ENCODE measurements around the gene LAPTM4A. TPM values are rescaled to one million over a fixed set of nuclear protein-coding genes. Genes with fewer than 3 reads are reported as not detected.
A peak's percentile ranks its signal among the peaks of the same experiment; 100 is the strongest.

The LAPTM4A gene
- total and polyA plus RNA-seq, 5 donors from 2014 or later, result 74.1 to 141 (median 131) TPM

DNA sequence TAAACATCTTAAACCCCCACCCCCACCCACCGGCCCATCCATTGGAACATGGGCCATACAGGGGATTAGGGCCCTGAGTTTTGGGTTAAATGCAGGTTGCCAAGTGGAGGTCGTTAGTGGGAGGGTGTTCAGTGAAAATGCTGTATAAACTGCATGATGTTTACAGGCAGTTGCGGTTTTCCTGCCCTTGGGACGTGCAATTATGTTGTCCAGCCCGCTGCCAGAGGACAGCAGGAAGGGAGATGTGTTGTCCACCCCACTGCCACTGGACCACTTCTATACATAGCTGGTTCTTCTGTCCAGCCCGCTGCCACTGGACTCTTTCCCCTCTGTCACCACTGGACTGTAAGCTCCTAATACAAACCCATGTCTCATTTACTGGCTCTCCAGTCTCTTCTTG lies 2.7 kb upstream of the LAPTM4A start:
- H3K27me3 Mint-ChIP-seq, result peaks cover 43% of the 10 kb centered on the region

DNA sequence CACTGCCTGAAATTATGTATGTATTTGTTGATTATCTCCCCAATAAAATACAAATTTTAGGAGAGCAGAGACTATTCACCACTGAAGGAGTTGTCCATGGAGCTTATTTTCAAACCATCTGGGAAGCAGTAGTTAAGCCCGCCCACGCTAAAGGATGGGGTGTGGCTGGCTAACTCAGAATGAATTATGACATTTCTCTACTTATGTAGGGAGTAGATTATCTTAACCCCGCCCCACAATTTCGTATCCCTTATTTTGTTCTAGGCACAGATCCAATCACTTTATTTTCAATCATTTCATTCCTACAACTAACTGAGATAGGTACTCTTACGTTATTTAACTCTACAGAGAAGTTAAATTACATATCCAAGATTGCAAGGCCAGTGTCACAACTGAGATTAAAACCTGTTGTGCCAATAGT lies 1.4 kb upstream of the LAPTM4A start:
- DNase-seq (no peak), ATAC-seq (ENCODE audit: low read depth in 2 of 2) (no peak)
- H3K27ac Mint-ChIP-seq, result no peak overlapping the region
- no peak overlapping the region for H3K27ac ChIP-seq (ENCODE audit: insufficient read depth, low read length, poor library complexity, severe bottlenecking)
- no peaks in the 10 kb centered on the region for H3K9me3 ChIP-seq (ENCODE audit: control insufficient read depth in 2 of 2, low read length in 2 of 2)
- peaks cover 36% of the 10 kb centered on the region for H3K27me3 Mint-ChIP-seq
- peaks cover 28% of the 10 kb centered on the region for H3K27me3 ChIP-seq (ENCODE audit: control insufficient read depth, insufficient read depth, low read length)
- H3K4me3 ChIP-seq (ENCODE audit: low read depth, low read length), result peak overlapping the region; percentile 94
- no peaks in the 10 kb centered on the region for H3K36me3 ChIP-seq (ENCODE audit: control insufficient read depth, insufficient read depth, low read length)
- peaks cover 0 to 4% (median 0%) of the 10 kb centered on the region in 7 donors for H3K9me3 Mint-ChIP-seq
- H3K4me1 Mint-ChIP-seq, result peaks cover 22 to 27% (median 24%) of the 10 kb centered on the region in 4 donors
- H3K4me1 ChIP-seq (ENCODE audit: control insufficient read depth, insufficient read depth, low read length, poor library complexity, severe bottlenecking), result peaks cover 32% of the 10 kb centered on the region
- H3K36me3 Mint-ChIP-seq, result no peaks in the 10 kb centered on the region
- no peak overlapping the region for H3K4me3 Mint-ChIP-seq

More for the DNA sequence above, 2.7 kb upstream of the LAPTM4A start:
- Histone ChIP-seq H3K4me1 (ENCODE audit: control insufficient read depth, insufficient read depth, low read length, poor library complexity, severe bottlenecking) (peaks cover 20% of the 10 kb centered on the region), H3K9me3 (ENCODE audit: control insufficient read depth in 2 of 2, low read length in 2 of 2) (no peaks in the 10 kb centered on the region), H3K4me3 (ENCODE audit: low read depth, low read length) (no peak overlapping the region), H3K27me3 (ENCODE audit: control insufficient read depth, insufficient read depth, low read length) (peaks cover 33% of the 10 kb centered on the region), H3K27ac (ENCODE audit: insufficient read depth, low read length, poor library complexity, severe bottlenecking) (no peak overlapping the region), H3K36me3 (ENCODE audit: control insufficient read depth, insufficient read depth, low read length) (no peaks in the 10 kb centered on the region)
- H3K4me3 Mint-ChIP-seq, result peak overlapping the region in 2 of 4 donors; percentile 17 to 39
- ATAC-seq (ENCODE audit: low read depth in 2 of 2) (no peak), DNase-seq (no peak)
- H3K4me1 Mint-ChIP-seq, result peaks cover 13 to 15% (median 13%) of the 10 kb centered on the region in 4 donors
- peaks cover 0 to 4% (median 0%) of the 10 kb centered on the region in 7 donors for H3K9me3 Mint-ChIP-seq
- no peak overlapping the region for H3K27ac Mint-ChIP-seq
- H3K36me3 Mint-ChIP-seq, result no peaks in the 10 kb centered on the region

DNA sequence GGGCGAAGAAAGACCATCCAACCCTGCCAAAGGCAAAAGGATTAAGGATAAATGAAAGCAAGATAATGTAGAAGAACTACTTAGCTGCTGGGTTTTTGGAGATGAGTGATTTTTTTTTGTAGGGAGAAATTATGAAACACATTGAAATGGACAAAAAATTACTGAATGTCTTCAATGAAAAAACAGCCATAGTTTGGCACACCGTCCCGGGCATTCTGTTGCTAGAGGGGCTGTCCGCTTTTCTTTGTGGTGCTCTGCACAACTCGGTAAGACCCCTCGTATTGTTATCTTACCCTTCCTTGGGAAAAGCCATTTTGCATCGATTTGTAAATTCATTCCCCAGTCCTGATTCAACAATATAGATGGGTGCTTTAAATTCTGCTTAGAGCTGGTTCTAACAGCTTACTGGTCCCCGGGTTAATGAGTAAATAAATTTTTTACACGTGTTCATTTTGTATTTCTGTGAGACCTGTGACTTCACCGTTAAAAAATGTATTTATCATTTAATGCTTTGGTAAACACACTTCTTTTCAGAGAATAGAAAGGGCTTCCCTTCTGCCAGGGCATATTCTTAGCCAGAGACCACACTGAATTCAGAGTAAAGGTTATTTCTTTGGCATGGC lies 912 bp upstream of the LAPTM4A start:
- H3K27me3 Mint-ChIP-seq, result peaks cover 31% of the 10 kb centered on the region
- no peak overlapping the region for H3K4me3 Mint-ChIP-seq
- peak overlapping the region; percentile 99 for H3K27ac ChIP-seq (ENCODE audit: insufficient read depth, low read length, poor library complexity, severe bottlenecking)
- DNase-seq (peak in 1 of 3 donors; percentile 9), ATAC-seq (ENCODE audit: low read depth in 2 of 2) (no peak)
- peak overlapping the region; percentile 94 for H3K4me3 ChIP-seq (ENCODE audit: low read depth, low read length)
- no peaks in the 10 kb centered on the region for H3K36me3 ChIP-seq (ENCODE audit: control insufficient read depth, insufficient read depth, low read length)
- H3K9me3 Mint-ChIP-seq, result no peaks in the 10 kb centered on the region
- peaks cover 25 to 31% (median 28%) of the 10 kb centered on the region in 4 donors for H3K4me1 Mint-ChIP-seq
- H3K27me3 ChIP-seq (ENCODE audit: control insufficient read depth, insufficient read depth, low read length), result peaks cover 23% of the 10 kb centered on the region
- no peak overlapping the region for H3K27ac Mint-ChIP-seq
- H3K9me3 ChIP-seq (ENCODE audit: control insufficient read depth in 2 of 2, low read length in 2 of 2), result no peaks in the 10 kb centered on the region
- H3K36me3 Mint-ChIP-seq, result no peaks in the 10 kb centered on the region
- peaks cover 34% of the 10 kb centered on the region for H3K4me1 ChIP-seq (ENCODE audit: control insufficient read depth, insufficient read depth, low read length, poor library complexity, severe bottlenecking)

DNA sequence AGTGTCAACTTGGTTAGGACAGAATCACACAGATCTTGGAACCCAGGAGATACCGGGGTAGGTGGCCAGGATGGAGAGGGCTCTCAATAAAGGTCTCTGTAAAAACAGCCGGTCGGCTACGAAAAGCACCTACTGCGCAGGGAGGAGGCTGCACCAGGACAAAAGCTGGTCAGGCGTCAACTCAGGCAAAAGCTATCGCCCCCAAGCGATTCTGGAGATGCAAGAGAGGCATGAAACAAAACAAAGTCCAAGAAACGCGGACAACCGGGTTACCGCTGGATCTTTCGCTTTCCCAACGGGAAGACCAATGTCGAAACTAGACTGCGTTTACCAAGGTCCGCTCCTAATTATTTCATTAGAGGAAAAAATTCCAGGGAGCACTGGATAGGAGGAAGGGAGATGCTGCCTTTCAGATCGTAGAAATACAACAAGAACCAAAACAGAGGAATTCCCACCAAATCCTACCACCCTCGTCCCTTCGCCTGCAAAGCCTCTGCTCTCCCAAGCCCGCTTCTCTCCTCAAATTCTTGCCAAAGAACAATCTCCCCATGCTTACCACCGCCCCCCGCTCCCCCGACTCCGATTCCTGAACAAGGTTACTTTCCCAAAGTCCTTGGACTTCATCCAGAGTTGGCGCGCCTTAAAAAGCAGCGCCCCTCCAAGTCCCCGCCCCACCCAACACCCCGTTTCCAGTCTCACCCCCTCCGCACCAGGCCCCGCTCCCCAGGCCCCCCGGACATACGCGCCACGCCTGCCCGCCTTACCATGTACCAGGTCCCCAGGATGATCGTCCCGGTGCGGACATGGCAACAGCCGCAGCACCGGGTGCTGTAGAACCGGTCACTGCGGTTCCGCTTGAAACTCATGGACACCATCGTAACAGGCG lies 539 bp downstream of the LAPTM4A start:
- Mint-ChIP-seq H3K27me3 (peaks cover 18% of the 10 kb centered on the region), H3K36me3 (peaks cover 3% of the 10 kb centered on the region), H3K27ac (no peak overlapping the region), H3K4me3 (no peak overlapping the region), H3K9me3 (no peaks in the 10 kb centered on the region), H3K4me1 (peaks cover 25 to 36% (median 30%) of the 10 kb centered on the region in 4 donors)
- no peaks in the 10 kb centered on the region for H3K36me3 ChIP-seq (ENCODE audit: control insufficient read depth, insufficient read depth, low read length)
- peak overlapping the region; percentile 99 for H3K27ac ChIP-seq (ENCODE audit: insufficient read depth, low read length, poor library complexity, severe bottlenecking)
- no peaks in the 10 kb centered on the region for H3K9me3 ChIP-seq (ENCODE audit: control insufficient read depth in 2 of 2, low read length in 2 of 2)
- H3K27me3 ChIP-seq (ENCODE audit: control insufficient read depth, insufficient read depth, low read length), result peaks cover 15% of the 10 kb centered on the region
- DNase-seq (peak in 1 of 3 donors; percentile 37), ATAC-seq (ENCODE audit: low read depth in 2 of 2) (peak; percentile 12 to 17)
- H3K4me3 ChIP-seq (ENCODE audit: low read depth, low read length), result peak overlapping the region; percentile 94
- peaks cover 34% of the 10 kb centered on the region for H3K4me1 ChIP-seq (ENCODE audit: control insufficient read depth, insufficient read depth, low read length, poor library complexity, severe bottlenecking)

DNA sequence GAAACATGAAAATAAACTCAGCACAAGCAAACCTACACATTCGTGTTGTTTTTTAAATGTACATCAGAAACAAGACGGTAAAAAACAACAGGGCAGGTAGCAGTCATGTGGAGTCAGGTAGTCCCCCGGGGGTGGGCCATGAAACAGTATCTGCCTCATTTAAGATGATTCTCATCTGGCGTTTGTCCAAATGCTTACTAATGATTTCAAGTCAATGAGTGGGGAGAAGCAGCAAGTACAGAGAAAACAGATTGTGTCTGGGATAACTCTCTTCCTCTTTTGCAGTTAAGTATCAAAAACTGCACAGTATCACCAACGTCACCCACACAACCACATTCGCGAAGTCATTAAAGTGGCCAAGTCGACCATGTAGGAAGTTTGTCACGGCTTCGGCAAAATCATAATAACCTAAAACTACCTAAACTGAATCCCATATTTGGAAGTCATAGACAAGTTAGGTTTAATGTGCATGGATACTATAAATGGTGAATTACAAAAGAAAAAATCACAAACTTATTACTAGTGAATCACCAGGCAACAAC lies 1.3 kb downstream of the LAPTM4A start:
- Histone ChIP-seq H3K36me3 (ENCODE audit: control insufficient read depth, insufficient read depth, low read length) (no peaks in the 10 kb centered on the region), H3K4me3 (ENCODE audit: low read depth, low read length) (peak overlapping the region; percentile 94), H3K27me3 (ENCODE audit: control insufficient read depth, insufficient read depth, low read length) (peaks cover 13% of the 10 kb centered on the region), H3K4me1 (ENCODE audit: control insufficient read depth, insufficient read depth, low read length, poor library complexity, severe bottlenecking) (peaks cover 34% of the 10 kb centered on the region), H3K27ac (ENCODE audit: insufficient read depth, low read length, poor library complexity, severe bottlenecking) (peak overlapping the region; percentile 99), H3K9me3 (ENCODE audit: control insufficient read depth in 2 of 2, low read length in 2 of 2) (no peaks in the 10 kb centered on the region)
- Mint-ChIP-seq H3K27ac (no peak overlapping the region), H3K27me3 (peaks cover 11% of the 10 kb centered on the region), H3K9me3 (no peaks in the 10 kb centered on the region), H3K4me3 (no peak overlapping the region), H3K36me3 (peaks cover 3% of the 10 kb centered on the region), H3K4me1 (peaks cover 30 to 42% (median 34%) of the 10 kb centered on the region in 4 donors)
- ATAC-seq (ENCODE audit: low read depth in 2 of 2) (no peak), DNase-seq (peak in 2 of 3 donors; percentile 49)

DNA sequence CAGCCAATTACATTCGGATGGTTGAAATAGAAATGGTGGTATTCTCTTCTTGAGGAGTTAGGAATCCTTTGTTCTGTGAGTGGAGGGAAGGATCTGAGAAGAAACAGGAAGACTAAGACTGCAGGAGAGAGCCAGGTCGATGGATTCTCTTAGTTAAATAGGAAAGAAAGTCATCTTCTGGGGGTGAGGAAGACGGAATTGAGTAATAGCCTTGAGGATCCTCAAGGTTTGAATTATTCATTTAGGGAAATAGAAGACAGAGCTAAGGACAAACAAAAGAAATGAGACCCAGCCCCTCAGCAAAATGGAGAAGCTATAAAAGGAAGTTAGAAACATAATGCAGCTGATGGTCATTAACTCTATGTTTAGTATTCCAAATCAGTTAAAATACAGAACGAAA lies 1.8 kb downstream of the LAPTM4A start:
- Histone ChIP-seq H3K27ac (ENCODE audit: insufficient read depth, low read length, poor library complexity, severe bottlenecking) (no peak overlapping the region), H3K36me3 (ENCODE audit: control insufficient read depth, insufficient read depth, low read length) (no peaks in the 10 kb centered on the region), H3K4me3 (ENCODE audit: low read depth, low read length) (peak overlapping the region; percentile 94), H3K9me3 (ENCODE audit: control insufficient read depth in 2 of 2, low read length in 2 of 2) (no peaks in the 10 kb centered on the region), H3K4me1 (ENCODE audit: control insufficient read depth, insufficient read depth, low read length, poor library complexity, severe bottlenecking) (peaks cover 34% of the 10 kb centered on the region), H3K27me3 (ENCODE audit: control insufficient read depth, insufficient read depth, low read length) (peaks cover 8% of the 10 kb centered on the region)
- Mint-ChIP-seq H3K9me3 (no peaks in the 10 kb centered on the region), H3K4me3 (no peak overlapping the region), H3K36me3 (peaks cover 3% of the 10 kb centered on the region), H3K27ac (no peak overlapping the region), H3K27me3 (peaks cover 6% of the 10 kb centered on the region), H3K4me1 (peaks cover 31 to 45% (median 35%) of the 10 kb centered on the region in 4 donors)
- DNase-seq, result peak in 1 of 3 donors; percentile 6
- ATAC-seq (ENCODE audit: low read depth in 2 of 2), result no peak

DNA sequence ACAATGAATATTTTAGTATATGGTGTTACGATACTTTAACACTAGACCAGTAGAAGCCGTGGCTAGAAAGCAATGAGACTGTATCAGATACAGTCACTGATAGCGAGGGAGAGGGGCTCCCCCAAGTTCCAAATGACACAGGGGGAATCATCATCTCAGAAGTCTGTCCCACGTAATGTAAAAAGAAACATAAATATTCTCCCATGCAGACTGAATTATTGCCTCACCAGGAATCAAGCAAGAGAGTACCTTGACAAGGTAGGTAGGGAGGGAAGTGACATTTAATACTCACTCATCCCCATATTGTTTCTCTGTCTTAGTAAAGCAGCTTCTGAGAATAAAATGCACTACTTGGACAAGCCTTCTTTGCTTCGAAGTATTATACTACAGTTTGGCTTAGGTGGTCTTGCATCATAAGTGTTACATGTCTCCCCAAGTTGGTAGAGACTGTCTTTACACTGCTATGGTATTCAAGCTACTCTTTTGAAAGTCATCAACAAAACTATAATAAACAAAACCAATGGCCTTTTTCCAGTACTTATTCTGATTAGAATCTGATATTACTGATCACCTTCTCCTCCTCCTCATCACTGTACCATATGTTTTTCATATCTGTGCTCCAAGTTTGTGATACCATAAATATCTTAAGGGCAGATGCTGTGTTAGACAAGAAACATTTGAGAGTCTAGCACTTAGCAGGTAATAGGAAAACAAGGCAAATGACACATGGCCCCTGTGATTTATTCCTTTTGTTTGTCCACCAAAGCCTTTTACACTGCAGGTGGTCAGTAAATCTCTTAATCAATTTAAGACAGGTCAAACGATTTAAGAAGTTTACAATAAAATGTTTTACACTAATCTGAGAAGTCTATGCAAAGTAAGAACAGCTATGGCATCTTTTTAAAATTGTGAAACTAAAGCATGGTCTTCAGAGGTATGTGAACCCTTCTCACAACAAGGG lies 2.7 kb downstream of the LAPTM4A start:
- Mint-ChIP-seq H3K27ac (peak overlapping the region in 1 of 3 donors; percentile 1), H3K4me3 (peak overlapping the region in 3 of 4 donors; percentile 25 to 35 (median 26)), H3K4me1 (peaks cover 35 to 49% (median 38%) of the 10 kb centered on the region in 4 donors), H3K36me3 (peaks cover 3% of the 10 kb centered on the region), H3K9me3 (no peaks in the 10 kb centered on the region), H3K27me3 (no peaks in the 10 kb centered on the region)
- Histone ChIP-seq H3K9me3 (ENCODE audit: control insufficient read depth in 2 of 2, low read length in 2 of 2) (no peaks in the 10 kb centered on the region), H3K27ac (ENCODE audit: insufficient read depth, low read length, poor library complexity, severe bottlenecking) (no peak overlapping the region), H3K36me3 (ENCODE audit: control insufficient read depth, insufficient read depth, low read length) (no peaks in the 10 kb centered on the region), H3K27me3 (ENCODE audit: control insufficient read depth, insufficient read depth, low read length) (peaks cover under 1% of the 10 kb centered on the region), H3K4me1 (ENCODE audit: control insufficient read depth, insufficient read depth, low read length, poor library complexity, severe bottlenecking) (peaks cover 34% of the 10 kb centered on the region), H3K4me3 (ENCODE audit: low read depth, low read length) (peak overlapping the region; percentile 94)
- no peak for DNase-seq
- no peak for ATAC-seq (ENCODE audit: low read depth in 2 of 2)

Measured in CD4-positive, CD25-positive, alpha-beta regulatory T cell (primary cell).